K562 (cell line): ENCODE data around the gene ANO4. TPM values are rescaled to one million over a fixed set of nuclear protein-coding genes. Genes with fewer than 3 reads are reported as not detected.

Experiments used
- ATAC-seq: fragments of 200-7000 bp; cut with Tn5 transposase; 3 replicates; pipeline ENCODE4 v1.9.1; 2020; ENCODE audit warnings: moderate library complexity
- BruUV-seq: library from RNA; stranded (reverse); fragments of 400-500 nt; replicated peaks from 2 replicates; lab custom pipeline; 2021; lab: Mats Ljungman, UMichigan
- CTCF ChIA-PET: fragments of 300-600 bp; formaldehyde crosslinking; extraction: SDS; loops from one replicate; lab custom pipeline; 2021; ENCODE audit warnings: low intra/inter-chr PET ratio; lab: Yijun Ruan, JAX
- POLR2A ChIA-PET: fragments of 300-600, 350-650 bp; sonication (Branson Sonifier 250); formaldehyde crosslinking; extraction: SDS; loops from one replicate; lab custom pipeline; 2021; ENCODE audit warnings: antibody characterized with exemption, inconsistent platforms; lab: Yijun Ruan, JAX
- DNase-seq, 4 experiments: peaks; one replicate each; pipeline versions ENCODE4 v3.0.0 to v3.0.0-alpha.2; 2011 to 2018; ENCODE audit warnings: low spot score in 3 of 4, mixed read lengths in 3 of 4; ENCODE audit errors: extremely low read depth in 1 of 4
- FAIRE-seq: peaks from 2 replicates; lab custom pipeline; 2011; peaks lifted over from hg19 to GRCh38; lab: Jason Lieb, UNC
- H2AFZ ChIP-seq: 2 replicates; pipeline ENCODE4 v1.6.0; 2011; ENCODE audit warnings: low read depth, low read length, control low read depth, inconsistent platforms
- H3K27ac ChIP-seq: fragments of 200-600 bp; 3 replicates; pipeline ENCODE4 v1.8.0; 2011; ENCODE audit warnings: low read depth, mild to moderate bottlenecking, control low read depth, inconsistent platforms, low read length, moderate library complexity, mixed read lengths; ENCODE audit errors: extremely low read depth
- H3K27me3 ChIP-seq, 2 experiments: fragments of 300-600 bp in 1 of 2; 2 replicates in 1 of 2; 3 replicates in 1 of 2; pipeline versions ENCODE4 v1.6.0 to v1.8.0; 2011; ENCODE audit warnings: inconsistent platforms in 2 of 2, low read length in 2 of 2, mild to moderate bottlenecking in 1 of 2, mixed read lengths in 1 of 2, moderate library complexity in 1 of 2; ENCODE audit not compliant: control insufficient read depth in 2 of 2, insufficient read depth in 2 of 2
- H3K36me3 ChIP-seq: fragments of 300-600 bp; 3 replicates; pipeline ENCODE4 v1.8.0; 2011; ENCODE audit warnings: mild to moderate bottlenecking, low read length, inconsistent platforms; ENCODE audit not compliant: control insufficient read depth, insufficient read depth
- H3K4me1 ChIP-seq, 2 experiments: fragments of 200-600 bp in 1 of 2; replicated peaks in 1 of 2; 2 replicates in 1 of 2; 3 replicates in 1 of 2; pipeline versions ENCODE4 v1.5.1 to v1.8.0; 2011; ENCODE audit warnings: inconsistent platforms in 2 of 2, low read length in 2 of 2, mild to moderate bottlenecking in 1 of 2, mixed read lengths in 1 of 2, moderate library complexity in 1 of 2; ENCODE audit not compliant: control insufficient read depth in 2 of 2, insufficient read depth in 2 of 2
- H3K4me2 ChIP-seq: 2 replicates; pipeline ENCODE4 v1.6.1; 2011; ENCODE audit warnings: low read length, control low read depth, inconsistent platforms, mixed read lengths; ENCODE audit not compliant: insufficient read depth
- H3K4me3 ChIP-seq: fragments of 200-600 bp; sonication (generic), shearing (Covaris generic); 2 replicates; pipeline ENCODE4 v1.5.1; 2016; ENCODE audit warnings: control low read depth, inconsistent platforms
- H3K79me2 ChIP-seq: fragments of 200-600 bp; 3 replicates; pipeline ENCODE4 v1.8.0; 2011; ENCODE audit warnings: low read length, inconsistent platforms; ENCODE audit not compliant: control insufficient read depth, insufficient read depth
- H3K9ac ChIP-seq, 2 experiments: 2 replicates each; pipeline versions ENCODE4 v1.6.0 to v1.6.1; 2011; ENCODE audit warnings: low read depth in 2 of 2, low read length in 2 of 2, control low read depth in 1 of 2, inconsistent platforms in 1 of 2, mild to moderate bottlenecking in 1 of 2, mixed read lengths in 1 of 2; ENCODE audit not compliant: insufficient read depth in 1 of 2
- H3K9me1 ChIP-seq: one replicate; pipeline ENCODE4 v1.6.0; 2011; ENCODE audit warnings: inconsistent platforms, mild to moderate bottlenecking, low read length, moderate library complexity; ENCODE audit not compliant: control insufficient read depth, insufficient read depth
- H3K9me3 ChIP-seq: replicated peaks from 2 replicates; pipeline ENCODE4 v1.5.1; 2011; ENCODE audit warnings: low read depth, low read length, inconsistent platforms; ENCODE audit not compliant: control insufficient read depth, insufficient read depth
- H4K20me1 ChIP-seq: replicated peaks from 2 replicates; pipeline ENCODE4 v1.6.1; 2011; ENCODE audit warnings: low read length, inconsistent platforms, mixed read lengths; ENCODE audit not compliant: control insufficient read depth, insufficient read depth
- AFF4 ChIP-seq: sonication (generic); formaldehyde crosslinking; IDR thresholded peaks from 2 replicates; pipeline ENCODE4 v1.8.0; 2023; ENCODE audit warnings: mild to moderate bottlenecking, missing genetic modification reagents
- ATF1 ChIP-seq, 2 experiments: fragments of 450-650 bp in 1 of 2; IDR thresholded peaks; 2 replicates each; pipeline ENCODE4 v1.6.1; 2016; ENCODE audit warnings: missing compliant biosample characterization in 1 of 2, missing genetic modification characterization in 1 of 2
- BCLAF1 ChIP-seq, 2 experiments: fragments of 450-650 bp in 1 of 2; IDR thresholded peaks; 2 replicates each; pipeline ENCODE4 v1.6.1; 2011 to 2017; ENCODE audit warnings: low read depth in 2 of 2, antibody characterized with exemption in 1 of 2, borderline replicate concordance in 1 of 2, low read length in 1 of 2, mild to moderate bottlenecking in 1 of 2, mixed read lengths in 1 of 2; ENCODE audit not compliant: control insufficient read depth in 1 of 2
- DMBX1 ChIP-seq: fragments of 250-450 bp; sonication (Bioruptor Pico); IDR thresholded peaks from 2 replicates; pipeline ENCODE4 v1.8.0; 2022; ENCODE audit warnings: inconsistent platforms, mild to moderate bottlenecking, moderate library complexity, borderline replicate concordance
- HNRNPK ChIP-seq: fragments of 200-400 bp; formaldehyde crosslinking; IDR thresholded peaks from one replicate; pipeline ENCODE4 v1.6.1; 2018; ENCODE audit warnings: mild to moderate bottlenecking, low read depth, low read length; ENCODE audit not compliant: poor library complexity, severe bottlenecking
- ILK ChIP-seq: fragments of 450-650 bp; IDR thresholded peaks from 2 replicates; pipeline ENCODE4 v1.6.1; 2016; ENCODE audit warnings: missing genetic modification characterization, low read depth, mild to moderate bottlenecking, missing compliant biosample characterization, moderate library complexity, borderline replicate concordance
- PCBP1 ChIP-seq: fragments of 200-400 bp; formaldehyde crosslinking; IDR thresholded peaks from 2 replicates; pipeline ENCODE4 v1.6.1; 2018; ENCODE audit warnings: mild to moderate bottlenecking, low read depth, low read length; ENCODE audit not compliant: poor library complexity, severe bottlenecking
- PURB ChIP-seq: sonication (generic); formaldehyde crosslinking; IDR thresholded peaks from 2 replicates; pipeline ENCODE4 v1.9.0; 2021; ENCODE audit warnings: low read depth, mild to moderate bottlenecking, missing genetic modification reagents
- SNAPC5 ChIP-seq: fragments of 250-450 bp; sonication (Bioruptor Pico); IDR thresholded peaks from 2 replicates; pipeline ENCODE4 v1.8.0; 2021; ENCODE audit warnings: moderate library complexity, mild to moderate bottlenecking, inconsistent platforms
- WGBS: fragments of 100-300 bp; shearing (Covaris generic); methylation state at CpG from one replicate; pipeline ENCODE4 v1.1.6; 2016; ENCODE audit warnings: low coverage, mixed read lengths; ENCODE audit not compliant: insufficient coverage; ENCODE audit errors: missing lambda C conversion rate; 5-methylcytosine and 5-hydroxymethylcytosine counted together
- in situ Hi-C: fragments of 300-500 bp; cut with MboI; formaldehyde crosslinking; loops from 4 replicates; pipeline ENCODE4 v1.15.0; 2018; ENCODE audit warnings: inconsistent platforms, mixed read lengths
- intact Hi-C: fragments of 100-400 bp; cut with micrococcal nuclease; formaldehyde crosslinking; loops from 2 replicates; pipeline ENCODE4 v1.14.2; 2022
- polyA plus RNA-seq, 8 experiments: library from polyadenylated mRNA; depleted of rRNA in 4 of 8; stranded (reverse) in 5 of 8; unstranded in 3 of 8; fragments of >200 nt; fragmentation: Nextera tagmentation in 2 of 8; fragmentation: Illumina TruSeq in 1 of 8; extraction: Ambion mirVana in 2 of 8; extraction: Trizol in 1 of 8; gene quantifications; 2 replicates each; pipeline versions ENCODE4 v1.2.1 to v1.2.3, GENCODE V29; 2011 to 2014; ENCODE audit warnings: inconsistent platforms in 1 of 8, missing spikeins in 1 of 8
- total RNA-seq, 7 experiments: library from RNA; depleted of rRNA in 6 of 7; stranded (reverse); fragments of >200 nt in 6 of 7; fragmentation: Illumina TruSeq in 2 of 7; extraction: Trizol in 2 of 7; gene quantifications; 2 replicates each; pipeline versions ENCODE4 v1.2.1 to v1.2.3, GENCODE V29; 2011 to 2021; ENCODE audit warnings: low replicate concordance in 1 of 7
- TF ChIP-seq, protein P1 (sequence below): sonication (generic); formaldehyde crosslinking; IDR thresholded peaks from 2 replicates; pipeline ENCODE4 v1.8.0; 2022; ENCODE audit warnings: mild to moderate bottlenecking, low read depth, missing genetic modification reagents

The ANO4 gene
- total and polyA plus RNA-seq, 9 of the 15 experiments (the other 6 are each of a cell fraction or from before 2014, with no cell fraction given), result not detected

GRCh38 chr12:101042211-101042610, 247.6 kb downstream of the ANO4 start (continued):
- TF ChIP-seq AFF4 (no peak), ATF1 (CRISPR knock-in tag; IDR thresholded peaks at IDR 0.05) (no peak), ATF1 (tag; IDR thresholded peaks at IDR 0.05) (no peak), ILK (tag) (no peak)

- H3K4me2 ChIP-seq, result no peak overlapping the region
- H4K20me1 ChIP-seq, result no peaks in the 10 kb centered on the region
- no peaks in the 10 kb centered on the region for H3K79me2 ChIP-seq
- CTCF ChIA-PET, result no interaction called here
- BruUV-seq, result no TSS peak
- H3K9ac ChIP-seq, result no peak overlapping the region
- no peak overlapping the region for H2AFZ ChIP-seq
- POLR2A ChIA-PET, result no interaction called here
- H3K4me3 ChIP-seq, result no peak overlapping the region
- no peak for FAIRE-seq
- H3K4me1 ChIP-seq, result no peaks in the 10 kb centered on the region
- H3K9me1 ChIP-seq, result no peaks in the 10 kb centered on the region
- 0% methylated on average over 2 of the region's 2 CpGs for WGBS
- in situ Hi-C loops (no loop called here), intact Hi-C loops (no loop called here)
- no peaks in the 10 kb centered on the region for H3K27me3 ChIP-seq
- no peaks in the 10 kb centered on the region for H3K9me3 ChIP-seq
- H3K27ac ChIP-seq, result no peak overlapping the region
- no peaks in the 10 kb centered on the region for H3K36me3 ChIP-seq
- no peak for ATAC-seq
- DNase-seq, result no peak
- TF ChIP-seq DMBX1 (CRISPR knock-in tag) (no peak), PURB (no peak), SNAPC5 (CRISPR knock-in tag) (no peak), PCBP1 (no peak), BCLAF1 (IDR thresholded peaks at IDR 0.05; ENCODE audit: borderline replicate concordance in 1 of 2, control insufficient read depth in 1 of 2, low read depth in 2 of 2, low read length in 1 of 2) (no peak), HNRNPK (no peak)
- TF ChIP-seq, protein P1, sequence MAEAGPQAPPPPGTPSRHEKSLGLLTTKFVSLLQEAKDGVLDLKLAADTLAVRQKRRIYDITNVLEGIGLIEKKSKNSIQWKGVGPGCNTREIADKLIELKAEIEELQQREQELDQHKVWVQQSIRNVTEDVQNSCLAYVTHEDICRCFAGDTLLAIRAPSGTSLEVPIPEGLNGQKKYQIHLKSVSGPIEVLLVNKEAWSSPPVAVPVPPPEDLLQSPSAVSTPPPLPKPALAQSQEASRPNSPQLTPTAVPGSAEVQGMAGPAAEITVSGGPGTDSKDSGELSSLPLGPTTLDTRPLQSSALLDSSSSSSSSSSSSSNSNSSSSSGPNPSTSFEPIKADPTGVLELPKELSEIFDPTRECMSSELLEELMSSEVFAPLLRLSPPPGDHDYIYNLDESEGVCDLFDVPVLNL (CRISPR knock-in tag), result no peak
Observed at GRCh38 chr12:101044512-101045059, 250.0 kb downstream of the ANO4 start.
